HG03159 (cell line): ENCODE data around the gene PGM5.

Source experiments
- ATAC-seq: cut with Tn5 transposase; IDR thresholded peaks from one replicate; pipeline ENCODE4 v1.9.1; 2021; ENCODE audit warnings: mild to moderate bottlenecking, moderate library complexity; ENCODE audit not compliant: unreplicated experiment

PGM5 gene

GRCh38 chr9:68431307-68431706 is 74.9 kb downstream of the PGM5 start:
- ATAC-seq, result no peak

- ATAC-seq, result no peak
Observed at GRCh38 chr9:68433531-68434110, 77.2 kb downstream of the PGM5 start.

- ATAC-seq, result no peak
Observed at GRCh38 chr9:68437785-68438184, 81.4 kb downstream of the PGM5 start.

GRCh38 chr9:68443624-68444023 is 87.2 kb downstream of the PGM5 start:
- no peak for ATAC-seq

GRCh38 chr9:68446836-68447235 is 90.4 kb downstream of the PGM5 start:
- no peak for ATAC-seq

- no peak for ATAC-seq
Observed at GRCh38 chr9:68447611-68448010, 91.2 kb downstream of the PGM5 start.

- ATAC-seq, result no peak
Observed at GRCh38 chr9:68454579-68455334, 98.3 kb downstream of the PGM5 start.

- ATAC-seq, result no peak
Observed at GRCh38 chr9:68455451-68455850, 99.0 kb downstream of the PGM5 start.

- ATAC-seq, result no peak
Observed at GRCh38 chr9:68457803-68458202, 101.4 kb downstream of the PGM5 start.

- ATAC-seq, result no peak
Observed at GRCh38 chr9:68458918-68459317, 102.5 kb downstream of the PGM5 start.

- no peak for ATAC-seq
Observed at GRCh38 chr9:68462105-68462775, 105.8 kb downstream of the PGM5 start.

- ATAC-seq, result no peak
Observed at GRCh38 chr9:68470067-68470466, 113.7 kb downstream of the PGM5 start.

- no peak for ATAC-seq
Observed at GRCh38 chr9:68470634-68471033, 114.2 kb downstream of the PGM5 start.

- ATAC-seq, result no peak
Observed at GRCh38 chr9:68472119-68472518, 115.7 kb downstream of the PGM5 start.

- ATAC-seq, result no peak
Observed at GRCh38 chr9:68473790-68474189, 117.4 kb downstream of the PGM5 start.

- no peak for ATAC-seq
Observed at GRCh38 chr9:68476422-68476821, 120.0 kb downstream of the PGM5 start.

- no peak for ATAC-seq
Observed at GRCh38 chr9:68476847-68477246, 120.4 kb downstream of the PGM5 start.

GRCh38 chr9:68480807-68481206 is 124.4 kb downstream of the PGM5 start:
- no peak for ATAC-seq

- ATAC-seq, result no peak
Observed at GRCh38 chr9:68482548-68482947, 126.1 kb downstream of the PGM5 start.

- no peak for ATAC-seq
Observed at GRCh38 chr9:68488126-68488525, 131.7 kb downstream of the PGM5 start.

- ATAC-seq, result no peak
Observed at GRCh38 chr9:68489646-68490045, 133.2 kb downstream of the PGM5 start.

GRCh38 chr9:68492806-68493205 is 136.4 kb downstream of the PGM5 start:
- no peak for ATAC-seq
